SK-N-MC (cell line): ENCODE measurements around the gene AGAP1.

ENCODE experiments used
- EZH2 ChIP-seq: fragments of 200-600 bp; sonication (generic); IDR thresholded peaks from one replicate; pipeline ENCODE4 v1.6.1; 2017; ENCODE audit warnings: antibody characterized with exemption
- POLR2AphosphoS5 ChIP-seq: IDR thresholded peaks from 2 replicates; pipeline ENCODE4 v1.6.1; 2012; ENCODE audit warnings: mild to moderate bottlenecking, low read depth, low read length, borderline replicate concordance

GRCh38 chr2:235678712-235679111 lies 184.9 kb downstream of the AGAP1 start:
- TF ChIP-seq EZH2 = no peak
- TF ChIP-seq POLR2AphosphoS5 = no peak
